DMS53 (cell line): ENCODE data around the gene CALCOCO1.
"Not testable (repeated sequence)": the region's sequence is repeated elsewhere in the genome, so short reads cannot be mapped to it uniquely, and the experiment has no call there.

ENCODE experiments used
- DNase-seq: peaks from one replicate; lab custom pipeline; 2025; lab: John Stamatoyannopoulos, UW

CALCOCO1 gene

DNA sequence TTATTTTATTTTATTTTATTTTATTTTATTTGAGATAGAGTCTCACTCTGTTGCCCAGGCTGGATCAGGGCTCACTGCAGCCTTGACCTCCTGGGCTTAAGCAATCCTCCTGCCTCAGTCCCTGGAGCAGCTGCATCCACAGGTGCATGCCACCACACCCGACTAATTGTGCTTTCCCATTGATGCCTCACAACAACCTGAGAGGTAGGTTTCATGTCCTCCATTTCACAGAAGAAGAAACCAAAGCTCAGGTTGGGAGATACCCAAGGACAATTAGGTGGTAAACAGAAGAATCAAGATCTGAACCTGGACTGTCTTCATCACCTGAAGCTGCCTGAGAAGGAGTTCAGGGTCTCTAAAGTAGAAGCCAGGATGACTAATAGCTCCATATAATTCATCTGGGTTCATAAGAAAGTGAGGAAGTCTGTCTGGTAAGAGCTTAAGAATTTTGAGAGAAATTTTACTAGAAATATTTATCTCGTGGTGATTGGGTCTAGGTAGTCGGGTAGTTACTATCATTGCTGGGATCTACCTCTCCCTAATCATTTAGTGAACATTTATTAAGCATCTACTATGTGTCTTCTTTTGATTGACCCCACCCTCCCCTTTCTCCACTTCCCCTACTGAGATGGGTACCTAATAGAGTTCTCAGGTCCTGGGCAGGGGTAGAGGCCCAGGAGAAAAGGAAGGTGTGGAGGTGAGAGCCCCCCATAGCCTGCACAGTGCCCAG lies 28.1 kb downstream of the CALCOCO1 start:
- DNase-seq = no peak

- DNase-seq = no peak
Observed at GRCh38 chr12:53696655-53697331, 30.5 kb downstream of the CALCOCO1 start.

- DNase-seq = peak; percentile 99
Observed at GRCh38 chr12:53696285-53696654, 31.0 kb downstream of the CALCOCO1 start.

GRCh38 chr12:53695152-53696145 lies 31.8 kb downstream of the CALCOCO1 start:
- DNase-seq = peak; percentile 91

DNA sequence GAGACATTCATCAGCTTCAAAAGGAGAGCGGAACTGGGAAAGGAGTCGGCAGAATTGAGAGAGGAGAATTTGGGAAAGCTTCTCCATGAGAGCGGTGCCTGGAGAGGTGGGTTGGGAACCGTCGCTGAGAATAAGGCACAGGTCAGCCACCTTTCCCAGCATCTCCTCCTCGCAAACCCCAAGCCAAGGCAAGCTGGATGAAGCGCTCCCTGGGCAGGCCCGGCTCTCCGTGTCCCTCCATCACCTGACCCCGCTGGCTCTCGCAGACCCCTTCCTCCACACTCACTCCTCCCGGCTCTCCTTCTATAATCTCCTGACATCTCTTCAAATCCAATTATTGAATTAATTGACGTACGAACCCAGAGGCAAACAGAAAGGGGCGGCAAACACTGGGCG lies 32.5 kb downstream of the CALCOCO1 start:
- no peak for DNase-seq

- DNase-seq = no peak
Observed at GRCh38 chr12:53688134-53688533, 39.1 kb downstream of the CALCOCO1 start.

DNA sequence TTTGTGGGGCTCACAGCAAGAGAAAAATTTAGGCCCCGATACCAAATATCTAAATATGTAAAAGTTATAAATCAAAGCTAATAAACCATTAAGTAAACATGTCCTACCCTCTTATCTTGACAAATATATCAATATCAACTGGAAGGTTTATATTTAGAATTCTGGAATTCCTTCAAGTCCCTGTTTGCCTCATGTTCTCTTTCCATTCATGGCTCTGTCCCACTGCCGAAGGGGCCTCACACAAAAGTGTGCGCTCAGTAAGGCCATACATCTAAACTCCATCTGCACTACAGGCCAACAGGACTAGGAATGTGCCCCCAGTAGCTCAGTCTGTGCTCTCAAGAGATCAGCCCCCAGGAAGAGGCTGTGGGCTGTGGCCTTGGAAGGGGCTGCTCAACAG lies 40.8 kb downstream of the CALCOCO1 start:
- DNase-seq = no peak

GRCh38 chr12:53684654-53685220 lies 42.5 kb downstream of the CALCOCO1 start:
- no peak for DNase-seq

DNA sequence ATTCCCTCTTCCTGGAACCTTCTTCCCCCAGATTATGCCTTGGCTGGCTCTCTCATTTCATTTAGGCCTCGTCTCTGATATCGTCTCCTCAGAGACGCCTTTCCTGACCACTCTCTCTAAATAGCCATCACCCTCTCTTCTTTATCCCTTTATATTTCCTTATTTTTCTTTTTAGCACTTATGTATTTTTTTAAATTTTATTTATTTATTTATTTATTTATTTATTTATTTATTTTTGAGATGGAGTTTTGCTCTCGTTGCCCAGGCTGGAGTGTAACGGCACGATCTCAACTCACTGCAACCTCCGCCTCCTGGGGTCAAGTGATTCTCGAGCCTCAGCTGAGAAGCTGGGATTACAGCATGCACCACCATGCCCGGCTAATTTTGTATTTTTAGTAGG lies 43.3 kb downstream of the CALCOCO1 start:
- DNase-seq = no peak

- no peak for DNase-seq
Observed at GRCh38 chr12:53683494-53683893, 43.8 kb downstream of the CALCOCO1 start.

GRCh38 chr12:53680061-53680460 lies 47.2 kb downstream of the CALCOCO1 start:
- DNase-seq = not testable (repeated sequence)

- peak; percentile 26 for DNase-seq
Observed at GRCh38 chr12:53677800-53678148, 49.5 kb downstream of the CALCOCO1 start.

DNA sequence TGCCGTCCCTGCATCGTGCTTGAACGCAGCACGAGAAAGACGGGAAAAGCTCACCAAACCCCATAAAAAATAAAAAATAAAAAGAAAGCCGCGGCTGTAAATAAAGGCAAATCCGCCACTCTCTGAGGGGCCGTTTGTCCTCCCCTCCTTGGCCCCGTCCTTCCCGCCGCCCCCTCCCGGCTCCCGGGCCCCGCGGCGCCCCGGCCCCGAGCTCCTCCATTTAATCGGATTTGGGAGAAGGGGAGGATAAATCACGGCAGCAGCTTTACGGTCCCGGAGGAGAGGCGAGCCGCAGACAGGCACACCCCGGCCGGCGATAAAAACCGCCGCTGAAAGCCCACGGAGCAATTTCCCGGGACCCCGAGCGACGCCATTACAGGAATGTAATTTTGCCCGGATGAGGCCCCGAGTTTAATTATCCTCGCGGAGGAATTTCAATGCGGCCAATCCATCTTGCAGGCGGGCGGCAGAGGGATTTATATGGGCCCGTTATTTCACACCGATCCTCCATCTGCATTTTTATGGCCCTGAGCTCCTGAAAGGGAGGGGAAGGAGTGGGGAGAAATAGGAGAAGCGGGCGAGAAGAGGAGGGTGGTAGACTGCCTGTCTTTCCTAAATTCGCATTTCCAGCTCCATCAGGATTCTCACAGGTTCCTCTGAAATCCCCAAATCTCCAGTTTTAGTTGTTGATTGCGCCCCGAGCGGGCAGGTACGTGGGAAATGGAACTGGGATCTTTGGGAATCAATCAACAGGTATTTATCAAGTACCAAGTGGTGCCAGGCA lies 50.0 kb downstream of the CALCOCO1 start:
- DNase-seq = no peak

DNA sequence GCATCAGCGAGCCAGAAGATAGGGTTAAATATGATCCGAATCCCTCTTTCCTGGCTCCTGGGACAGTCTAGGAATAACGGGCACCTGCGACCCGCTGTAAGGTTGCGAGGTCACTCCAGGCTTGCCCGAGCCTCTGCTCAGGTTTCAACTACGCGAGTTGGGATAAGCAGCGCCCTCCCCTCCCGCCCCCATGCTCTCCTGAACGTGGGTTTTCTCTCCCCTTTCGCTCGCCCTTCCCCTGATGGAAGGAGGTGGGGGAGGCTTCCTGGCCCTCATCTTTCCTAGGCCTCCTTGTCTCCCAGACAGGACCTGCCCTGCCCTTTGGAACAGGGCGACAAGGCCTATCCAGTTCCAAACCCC lies 50.6 kb downstream of the CALCOCO1 start:
- peak; percentile 88 for DNase-seq

- DNase-seq = peak; percentile 99
Observed at GRCh38 chr12:53675701-53676607, 51.3 kb downstream of the CALCOCO1 start, which contains the start of gene ATP5MC2. ATP5MC2 (minus strand) TSS chr12:53676083; CDS start chr12:53672614, 3,469 bp downstream.

- DNase-seq = no peak
Observed at GRCh38 chr12:53674977-53675700, 52.1 kb downstream of the CALCOCO1 start.

GRCh38 chr12:53670971-53671370 lies 56.3 kb downstream of the CALCOCO1 start:
- no peak for DNase-seq

- peak; percentile 9 for DNase-seq
Observed at GRCh38 chr12:53670308-53670707, 56.9 kb downstream of the CALCOCO1 start.

GRCh38 chr12:53667080-53667479 lies 60.2 kb downstream of the CALCOCO1 start:
- no peak for DNase-seq

DNA sequence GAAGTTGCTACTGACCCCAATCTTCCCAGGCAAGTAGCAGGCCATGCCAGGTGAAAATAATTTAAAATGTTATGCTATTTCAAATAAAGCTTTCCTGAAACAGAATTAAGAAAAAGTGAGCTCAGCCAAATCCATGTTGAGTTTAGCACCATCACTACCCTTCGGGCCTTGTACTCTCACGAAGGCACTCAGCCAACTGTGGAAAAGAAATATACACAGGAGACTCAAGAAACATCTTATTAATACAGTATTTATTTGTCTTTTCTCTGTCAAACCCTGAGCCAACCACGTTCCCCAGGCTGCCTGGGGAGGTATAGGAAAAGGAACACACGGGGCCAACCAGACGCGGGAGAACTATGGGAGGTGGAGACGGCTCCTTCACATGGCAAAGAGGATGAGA lies 62.3 kb downstream of the CALCOCO1 start:
- DNase-seq = no peak
